H9 (cell line): Measurements from ENCODE around the gene SPTLC3. TPM values are rescaled to one million over a fixed set of nuclear protein-coding genes. Genes with fewer than 3 reads are reported as not detected.

Experiments
- DNase-seq: peaks from one replicate; pipeline ENCODE4 v3.0.0-alpha.2; 2017
- H2AFZ ChIP-seq: one replicate; pipeline ENCODE4 v1.6.1; 2013; ENCODE audit warnings: mild to moderate bottlenecking, low read length, control low read depth, moderate library complexity
- H2AK5ac ChIP-seq: 2 replicates; pipeline ENCODE4 v1.6.1; 2013; ENCODE audit warnings: low read length, control low read depth, mixed read lengths; ENCODE audit not compliant: insufficient read length
- H2BK120ac ChIP-seq: one replicate; pipeline ENCODE4 v1.6.1; 2013; ENCODE audit warnings: low read depth, mild to moderate bottlenecking, low read length, control low read depth, inconsistent platforms; ENCODE audit not compliant: poor library complexity, severe bottlenecking
- H2BK12ac ChIP-seq: 2 replicates; pipeline ENCODE4 v1.6.1; 2013; ENCODE audit warnings: low read length, control low read depth, mixed read lengths, low read depth; ENCODE audit not compliant: insufficient read length
- H2BK15ac ChIP-seq: 2 replicates; pipeline ENCODE4 v1.6.1; 2013; ENCODE audit warnings: low read depth, low read length, control low read depth
- H2BK20ac ChIP-seq: one replicate; pipeline ENCODE4 v1.6.1; 2013; ENCODE audit warnings: low read depth, mild to moderate bottlenecking, low read length, control low read depth, inconsistent platforms; ENCODE audit not compliant: poor library complexity, severe bottlenecking
- H2BK5ac ChIP-seq: 2 replicates; pipeline ENCODE4 v1.6.1; 2013; ENCODE audit warnings: low read length, control low read depth, mixed read lengths; ENCODE audit not compliant: insufficient read length
- H3K14ac ChIP-seq: 2 replicates; pipeline ENCODE4 v1.6.1; 2013; ENCODE audit warnings: low read length, control low read depth; ENCODE audit not compliant: insufficient read depth
- H3K18ac ChIP-seq: 2 replicates; pipeline ENCODE4 v1.6.1; 2013; ENCODE audit warnings: low read depth, mild to moderate bottlenecking, mixed read lengths, low read length, control low read depth; ENCODE audit not compliant: insufficient read length
- H3K23ac ChIP-seq: 2 replicates; pipeline ENCODE4 v1.6.1; 2013; ENCODE audit warnings: low read length, control low read depth, mixed read lengths, low read depth; ENCODE audit not compliant: insufficient read length
- H3K23me2 ChIP-seq: 2 replicates; pipeline ENCODE4 v1.6.1; 2013; ENCODE audit warnings: low read depth, mild to moderate bottlenecking, mixed read lengths, low read length, control low read depth; ENCODE audit not compliant: insufficient read length, poor library complexity, severe bottlenecking
- H3K27ac ChIP-seq: 2 replicates; pipeline ENCODE4 v1.5.1; 2013; ENCODE audit warnings: low read length, control low read depth, mixed read lengths, low read depth; ENCODE audit not compliant: insufficient read length
- H3K27me3 ChIP-seq: 2 replicates; pipeline ENCODE4 v1.6.1; 2013; ENCODE audit warnings: low read length, control low read depth, inconsistent platforms; ENCODE audit not compliant: insufficient read depth
- H3K4ac ChIP-seq: 2 replicates; pipeline ENCODE4 v1.6.1; 2013; ENCODE audit warnings: low read depth, mild to moderate bottlenecking, control low read depth, inconsistent platforms, low read length, moderate library complexity
- H3K4me1 ChIP-seq: 2 replicates; pipeline ENCODE4 v1.6.1; 2013; ENCODE audit warnings: low read length, control low read depth, inconsistent platforms; ENCODE audit not compliant: insufficient read depth
- H3K4me2 ChIP-seq: 2 replicates; pipeline ENCODE4 v1.6.1; 2013; ENCODE audit warnings: low read length, control low read depth, mixed read lengths; ENCODE audit not compliant: insufficient read length, insufficient read depth
- H3K56ac ChIP-seq: 2 replicates; pipeline ENCODE4 v1.6.1; 2013; ENCODE audit warnings: low read depth, mild to moderate bottlenecking, mixed read lengths, low read length, control low read depth; ENCODE audit not compliant: insufficient read length
- H3K79me1 ChIP-seq: 2 replicates; pipeline ENCODE4 v1.6.1; 2013; ENCODE audit warnings: low read depth, mild to moderate bottlenecking, moderate library complexity, low read length, control low read depth, inconsistent platforms; ENCODE audit not compliant: insufficient read depth, poor library complexity, severe bottlenecking
- H3K79me2 ChIP-seq: 2 replicates; pipeline ENCODE4 v1.6.1; 2013; ENCODE audit warnings: low read length, control low read depth, inconsistent platforms; ENCODE audit not compliant: insufficient read depth
- H3K9ac ChIP-seq: 2 replicates; pipeline ENCODE4 v1.6.1; 2013; ENCODE audit warnings: low read length, control low read depth, mixed read lengths; ENCODE audit not compliant: insufficient read length; ENCODE audit errors: extremely low read depth
- H3K9me3 ChIP-seq: one replicate; pipeline ENCODE4 v1.6.1; 2013; ENCODE audit warnings: low read depth, low read length, inconsistent platforms; ENCODE audit not compliant: control insufficient read depth
- H3T11ph ChIP-seq: one replicate; pipeline ENCODE4 v1.6.1; 2013; ENCODE audit warnings: mild to moderate bottlenecking, low read length, control low read depth, inconsistent platforms
- H4K20me1 ChIP-seq: one replicate; pipeline ENCODE4 v1.6.1; 2013; ENCODE audit not compliant: control insufficient read depth, insufficient read length, insufficient read depth
- H4K5ac ChIP-seq: 2 replicates; pipeline ENCODE4 v1.6.1; 2013; ENCODE audit warnings: low read depth, mild to moderate bottlenecking, mixed read lengths, low read length, control low read depth; ENCODE audit not compliant: insufficient read length
- H4K8ac ChIP-seq: replicated peaks from 2 replicates; pipeline ENCODE4 v1.6.1; 2013; ENCODE audit warnings: low read length, control low read depth, mixed read lengths, low read depth; ENCODE audit not compliant: insufficient read length
- H4K91ac ChIP-seq: 2 replicates; pipeline ENCODE4 v1.6.1; 2013; ENCODE audit warnings: low read depth, mild to moderate bottlenecking, moderate library complexity, mixed read lengths, low read length, control low read depth; ENCODE audit not compliant: insufficient read length
- H3K27ac Mint-ChIP-seq, 3 experiments: 2 replicates in 2 of 3; 3 replicates in 1 of 3; pipeline ENCODE4 v1.8.0; 2020 to 2021; ENCODE audit warnings: mixed read lengths in 3 of 3, mild to moderate bottlenecking in 1 of 3, moderate library complexity in 1 of 3
- H3K27me3 Mint-ChIP-seq: 2 replicates; pipeline ENCODE4 v1.8.0; 2021; ENCODE audit warnings: low read depth, mild to moderate bottlenecking, moderate library complexity, mixed read lengths
- H3K36me3 Mint-ChIP-seq, 3 experiments: 2 replicates in 2 of 3; 3 replicates in 1 of 3; pipeline ENCODE4 v1.8.0; 2020 to 2021; ENCODE audit warnings: low read depth in 3 of 3, mixed read lengths in 3 of 3; ENCODE audit not compliant: insufficient read depth in 1 of 3
- H3K4me1 Mint-ChIP-seq, 2 experiments: 2 replicates each; pipeline ENCODE4 v1.8.0; 2020; ENCODE audit warnings: mixed read lengths in 2 of 2
- H3K4me3 Mint-ChIP-seq, 2 experiments: 2 replicates in 1 of 2; 3 replicates in 1 of 2; pipeline ENCODE4 v1.8.0; 2020 to 2021; ENCODE audit warnings: mild to moderate bottlenecking in 2 of 2, mixed read lengths in 2 of 2, moderate library complexity in 1 of 2
- H3K9me3 Mint-ChIP-seq, 2 experiments: 2 replicates in 1 of 2; 3 replicates in 1 of 2; pipeline ENCODE4 v1.8.0; 2020; ENCODE audit warnings: mild to moderate bottlenecking in 2 of 2, mixed read lengths in 2 of 2, moderate library complexity in 1 of 2
- WGBS: extraction: QIAGEN DNeasy Blood & Tissue Kit; methylation state at CpG from one replicate; pipeline ENCODE4 v1.1.7; 2013; ENCODE audit warnings: missing lambda C conversion rate, low lambda C conversion rate, mixed read lengths; ENCODE audit not compliant: insufficient read length; ENCODE audit errors: extremely low coverage; 5-methylcytosine and 5-hydroxymethylcytosine counted together
- total RNA-seq: library from RNA; stranded (reverse); gene quantifications from 2 replicates; pipeline ENCODE4 v1.2.1, GENCODE V29; 2021
- TF ChIP-seq, protein P1 (sequence below): fragments of 200-600 bp; sonication (generic); conservative IDR thresholded peaks from 3 replicates; pipeline ENCODE4 v1.8.0; 2021; ENCODE audit warnings: antibody characterized with exemption, mild to moderate bottlenecking

SPTLC3 gene
- total RNA-seq, 1 experiment from 2014 or later = 0.68 TPM

DNA sequence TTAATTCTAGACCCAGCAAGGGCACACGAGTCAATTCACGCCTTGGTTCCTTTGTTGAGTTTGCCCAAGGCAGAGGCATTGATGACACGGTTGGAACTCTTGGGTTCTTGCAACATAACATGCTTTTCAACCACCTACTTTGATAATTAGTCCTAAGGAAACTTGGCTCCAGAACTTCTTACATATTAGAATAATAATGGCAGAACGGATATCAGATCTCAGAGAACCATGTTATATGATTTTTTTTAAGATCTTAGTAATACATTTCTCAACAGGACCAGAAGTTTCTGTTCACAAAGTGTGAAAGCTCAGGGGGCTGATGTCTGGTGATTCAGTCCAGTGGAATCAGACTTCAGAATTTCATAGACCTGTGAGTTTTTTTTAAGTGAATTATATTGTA is 19.2 kb downstream of the SPTLC3 start:
- Histone ChIP-seq H3K79me2 (no peaks in the 10 kb centered on the region), H3K4ac (no peak overlapping the region), H2BK20ac (no peak overlapping the region), H3T11ph (no peak overlapping the region), H3K79me1 (no peaks in the 10 kb centered on the region), H4K91ac (no peak overlapping the region), H3K4me1 (peaks cover 6% of the 10 kb centered on the region), H3K4me2 (no peak overlapping the region), H3K23me2 (no peaks in the 10 kb centered on the region), H3K18ac (no peak overlapping the region), H2BK5ac (no peak overlapping the region), H3K56ac (no peak overlapping the region), H3K27me3 (no peaks in the 10 kb centered on the region), H4K20me1 (no peaks in the 10 kb centered on the region), H2AK5ac (no peak overlapping the region), H3K27ac (no peak overlapping the region), H3K9me3 (no peaks in the 10 kb centered on the region), H4K5ac (no peak overlapping the region), H4K8ac (no peak overlapping the region), H2BK120ac (no peak overlapping the region), H2BK15ac (no peak overlapping the region), H2BK12ac (no peak overlapping the region), H2AFZ (no peak overlapping the region), H3K14ac (no peak overlapping the region), H3K23ac (no peak overlapping the region), H3K9ac (no peak overlapping the region)
- TF ChIP-seq, protein P1, sequence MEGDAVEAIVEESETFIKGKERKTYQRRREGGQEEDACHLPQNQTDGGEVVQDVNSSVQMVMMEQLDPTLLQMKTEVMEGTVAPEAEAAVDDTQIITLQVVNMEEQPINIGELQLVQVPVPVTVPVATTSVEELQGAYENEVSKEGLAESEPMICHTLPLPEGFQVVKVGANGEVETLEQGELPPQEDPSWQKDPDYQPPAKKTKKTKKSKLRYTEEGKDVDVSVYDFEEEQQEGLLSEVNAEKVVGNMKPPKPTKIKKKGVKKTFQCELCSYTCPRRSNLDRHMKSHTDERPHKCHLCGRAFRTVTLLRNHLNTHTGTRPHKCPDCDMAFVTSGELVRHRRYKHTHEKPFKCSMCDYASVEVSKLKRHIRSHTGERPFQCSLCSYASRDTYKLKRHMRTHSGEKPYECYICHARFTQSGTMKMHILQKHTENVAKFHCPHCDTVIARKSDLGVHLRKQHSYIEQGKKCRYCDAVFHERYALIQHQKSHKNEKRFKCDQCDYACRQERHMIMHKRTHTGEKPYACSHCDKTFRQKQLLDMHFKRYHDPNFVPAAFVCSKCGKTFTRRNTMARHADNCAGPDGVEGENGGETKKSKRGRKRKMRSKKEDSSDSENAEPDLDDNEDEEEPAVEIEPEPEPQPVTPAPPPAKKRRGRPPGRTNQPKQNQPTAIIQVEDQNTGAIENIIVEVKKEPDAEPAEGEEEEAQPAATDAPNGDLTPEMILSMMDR = no peak
- no CpG with 5 or more reads among the region's 4 CpGs for WGBS
- DNase-seq = no peak
- Mint-ChIP-seq H3K4me1 (peaks cover 7 to 15% of the 10 kb centered on the region in 2 experiments), H3K27me3 (no peaks in the 10 kb centered on the region; the same call in 1 of the 2 replicates), H3K4me3 (no peak overlapping the region), H3K36me3 (peaks cover 0 to 3% (median 0%) of the 10 kb centered on the region in 3 experiments; a peak in 4 of 7 replicates), H3K9me3 (peaks cover 2% of the 10 kb centered on the region in 2 experiments; a peak in 4 of 5 replicates), H3K27ac (no peak overlapping the region)
